Stimulated activated CD8-positive, alpha-beta memory T cell treated with anti-CD3 and anti-CD28 coated beads, Interleukin-15, amount 100 ng/mL, for 48 hours (primary cell): Measurements from ENCODE around the gene SUSD3.

Experiments used
- DNase-seq, 2 donors: peaks; one replicate each; pipeline ENCODE4 v3.0.0-alpha.2; 2020; ENCODE audit warnings: low read depth in 2 of 2

Gene SUSD3

GRCh38 chr9:93076101-93076791, 17.7 kb downstream of the SUSD3 start:
- DNase-seq, result no peak

GRCh38 chr9:93076792-93077128, 18.3 kb downstream of the SUSD3 start:
- DNase-seq, result no peak

- DNase-seq, result no peak
These were observed 18.9 kb downstream of the SUSD3 start for GRCh38 chr9:93077367-93077766.

GRCh38 chr9:93077811-93078210, 19.3 kb downstream of the SUSD3 start:
- no peak for DNase-seq

GRCh38 chr9:93079371-93079770, 20.9 kb downstream of the SUSD3 start:
- no peak for DNase-seq

- DNase-seq, result no peak
These were observed 21.9 kb downstream of the SUSD3 start for GRCh38 chr9:93080406-93080805.

GRCh38 chr9:93081081-93081529, 22.6 kb downstream of the SUSD3 start:
- no peak for DNase-seq

GRCh38 chr9:93081931-93082330, 23.4 kb downstream of the SUSD3 start:
- no peak for DNase-seq

- DNase-seq, result no peak
These were observed 24.4 kb downstream of the SUSD3 start for GRCh38 chr9:93082841-93083411.

GRCh38 chr9:93083592-93084470, 25.3 kb downstream of the SUSD3 start:
- DNase-seq, result peak in 1 of 2 donors; percentile 42

- no peak for DNase-seq
These were observed 26.0 kb downstream of the SUSD3 start for GRCh38 chr9:93084471-93084881.

GRCh38 chr9:93085676-93086075, 27.2 kb downstream of the SUSD3 start:
- DNase-seq, result no peak

GRCh38 chr9:93086447-93087224, 28.1 kb downstream of the SUSD3 start:
- no peak for DNase-seq

- no peak for DNase-seq
These were observed 29.6 kb downstream of the SUSD3 start for GRCh38 chr9:93087971-93088655.

GRCh38 chr9:93088656-93089015, 30.1 kb downstream of the SUSD3 start:
- DNase-seq, result no peak

GRCh38 chr9:93089024-93089423, 30.5 kb downstream of the SUSD3 start:
- DNase-seq, result no peak

GRCh38 chr9:93089481-93089991, 31.0 kb downstream of the SUSD3 start:
- DNase-seq, result no peak

- no peak for DNase-seq
These were observed 31.7 kb downstream of the SUSD3 start for GRCh38 chr9:93090091-93090655.

- no peak for DNase-seq
These were observed 32.6 kb downstream of the SUSD3 start for GRCh38 chr9:93091056-93091452.

- peak; percentile 40 to 68 for DNase-seq
These were observed 33.1 kb downstream of the SUSD3 start for GRCh38 chr9:93091453-93092081.
